GM19240 (cell line): ENCODE data around the gene GPR161.
"Not testable (repeated sequence)": the region's sequence is repeated elsewhere in the genome, so short reads cannot be mapped to it uniquely, and the experiment has no call there.

ENCODE experiments used
- DNase-seq: peaks from one replicate; pipeline ENCODE4 v3.0.0; 2011; ENCODE audit warnings: low spot score; ENCODE audit not compliant: insufficient read length

Gene GPR161

DNA sequence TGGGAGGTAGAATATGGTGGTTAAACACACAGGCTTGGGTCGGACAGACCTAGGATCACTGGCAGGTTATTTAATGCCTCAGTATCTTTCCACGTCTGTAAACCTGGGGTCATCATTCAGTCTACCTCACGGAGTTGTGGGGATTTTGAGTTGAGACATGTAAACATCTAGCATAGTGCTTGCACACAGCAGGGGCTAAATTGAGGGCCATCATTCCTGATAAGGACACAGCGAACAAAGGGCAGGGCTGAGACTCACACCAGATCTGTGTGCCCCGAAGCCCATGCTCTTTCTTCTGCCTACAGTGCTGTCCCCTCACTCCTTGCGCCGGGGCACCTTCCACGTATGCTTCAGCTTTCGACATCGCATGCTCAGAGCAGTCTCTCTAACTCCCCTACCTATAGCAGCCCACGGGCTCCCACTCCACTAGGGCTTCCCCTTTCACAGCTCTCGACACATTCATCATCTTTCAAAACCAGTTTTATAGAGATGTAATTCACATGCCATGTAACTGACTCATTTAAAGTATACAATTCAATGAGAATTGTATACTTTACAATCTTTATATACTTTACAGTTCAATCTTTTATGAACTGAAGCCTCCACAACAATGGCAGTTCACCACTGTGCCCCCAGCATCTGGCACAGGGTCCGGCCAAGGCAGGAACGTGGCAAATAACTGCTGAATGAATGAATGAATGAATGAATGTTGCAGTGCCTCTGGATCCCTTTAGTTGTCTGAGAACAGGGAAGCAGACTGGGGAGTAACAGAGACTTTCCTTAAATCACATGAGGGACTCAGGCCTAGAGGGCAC lies 48.0 kb downstream of the GPR161 start:
- no peak for DNase-seq

DNA sequence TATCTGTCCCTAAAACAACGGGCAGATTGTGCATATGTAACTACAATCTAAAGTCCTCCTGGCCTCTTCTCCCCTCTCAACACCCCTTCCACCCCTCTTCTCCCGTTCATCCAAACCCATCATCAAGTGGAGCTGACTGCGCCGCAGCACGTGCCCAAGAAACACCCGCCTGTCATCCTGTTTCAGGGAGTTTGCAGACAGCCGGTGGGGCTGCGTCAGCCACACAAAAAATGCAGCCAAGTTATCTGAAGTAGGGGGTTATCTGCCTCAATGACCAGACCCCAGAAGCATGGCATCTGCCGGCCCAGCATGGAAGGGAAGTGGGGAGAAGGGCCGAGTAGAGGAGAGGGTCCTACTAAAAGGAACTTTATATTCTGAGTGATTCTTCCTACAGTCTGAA lies 49.0 kb downstream of the GPR161 start:
- no peak for DNase-seq

DNA sequence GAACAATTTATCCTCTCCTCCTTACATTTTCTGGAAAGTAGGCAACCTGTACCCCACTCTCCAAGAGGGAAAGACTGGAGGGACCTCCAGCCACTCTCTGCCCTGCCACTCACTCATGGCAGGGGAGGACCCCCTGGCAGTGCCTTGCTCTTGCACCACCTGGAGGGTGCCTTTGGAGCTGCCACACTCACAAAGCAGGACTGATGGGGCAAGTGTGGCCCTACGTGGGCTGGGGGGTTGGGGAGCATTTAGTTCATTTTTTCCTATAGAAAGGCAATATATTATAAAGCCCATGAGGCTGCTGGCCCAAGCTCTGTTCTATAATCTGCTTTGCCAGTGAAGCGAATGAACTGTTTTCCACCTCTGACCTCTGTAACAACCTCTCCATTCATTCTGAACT lies 50.3 kb downstream of the GPR161 start:
- DNase-seq, result no peak

DNA sequence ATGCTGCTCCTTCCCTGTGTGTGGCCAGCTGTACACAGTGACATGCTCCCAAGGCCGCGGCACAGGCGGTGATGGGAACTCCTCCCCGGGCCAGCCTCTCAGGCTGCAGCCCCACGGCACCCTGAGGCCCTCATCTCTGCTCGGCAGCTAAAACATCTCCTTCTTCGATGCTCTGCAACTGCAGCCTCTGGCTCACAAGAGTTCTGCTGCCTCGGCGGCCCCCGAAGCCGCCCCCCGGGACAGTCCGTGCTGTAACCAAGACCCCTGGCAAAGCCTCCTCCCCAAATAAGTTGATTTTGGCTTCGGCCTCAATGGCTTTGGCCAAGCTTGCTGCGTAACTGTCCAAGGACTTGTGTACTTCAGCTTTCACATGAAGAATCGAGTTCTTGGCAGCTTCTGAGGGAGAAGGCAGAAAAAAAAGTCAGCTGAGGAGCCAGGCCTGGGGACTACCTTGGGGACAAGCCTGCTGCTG lies 51.3 kb downstream of the GPR161 start:
- DNase-seq, result no peak

DNA sequence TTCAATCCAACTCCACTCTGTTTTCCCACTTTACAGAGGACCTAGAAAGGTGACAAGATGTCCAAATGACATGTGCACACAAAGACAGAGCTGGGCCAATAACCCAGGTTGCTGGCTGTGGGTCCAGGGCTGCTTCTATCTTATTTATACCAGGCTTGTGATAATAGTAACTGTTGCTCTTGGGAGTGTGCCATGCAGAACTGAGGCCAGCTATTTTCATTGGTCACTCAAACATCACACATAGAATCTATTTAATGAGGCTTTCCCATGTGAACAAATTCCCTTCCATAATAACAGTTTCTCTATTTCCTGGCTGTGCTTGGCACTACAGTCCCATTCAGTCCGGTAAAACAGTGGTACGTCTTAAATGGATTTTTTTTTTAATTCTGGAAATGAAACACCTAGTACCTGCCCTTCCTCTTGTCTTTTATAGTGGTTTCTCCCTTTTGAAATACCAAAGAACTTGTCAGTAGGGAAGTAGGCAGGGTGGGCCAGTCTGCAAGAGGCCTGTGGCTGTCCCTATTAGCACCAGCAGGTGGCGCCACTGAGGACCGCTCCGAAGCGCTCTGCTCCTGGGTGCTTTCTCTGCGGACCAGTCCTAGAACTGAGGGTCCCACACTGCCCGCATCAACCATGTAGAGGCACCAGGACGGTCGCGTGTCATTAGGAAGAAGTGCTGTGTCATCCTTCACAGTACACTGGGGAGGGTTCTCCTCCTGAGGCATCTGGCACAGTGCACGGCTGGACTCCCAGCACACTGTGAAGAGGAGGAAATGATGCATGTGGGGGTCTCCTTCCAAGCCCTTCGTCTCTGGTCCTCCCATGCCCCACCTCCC lies 52.1 kb downstream of the GPR161 start:
- peak; percentile 45 for DNase-seq

DNA sequence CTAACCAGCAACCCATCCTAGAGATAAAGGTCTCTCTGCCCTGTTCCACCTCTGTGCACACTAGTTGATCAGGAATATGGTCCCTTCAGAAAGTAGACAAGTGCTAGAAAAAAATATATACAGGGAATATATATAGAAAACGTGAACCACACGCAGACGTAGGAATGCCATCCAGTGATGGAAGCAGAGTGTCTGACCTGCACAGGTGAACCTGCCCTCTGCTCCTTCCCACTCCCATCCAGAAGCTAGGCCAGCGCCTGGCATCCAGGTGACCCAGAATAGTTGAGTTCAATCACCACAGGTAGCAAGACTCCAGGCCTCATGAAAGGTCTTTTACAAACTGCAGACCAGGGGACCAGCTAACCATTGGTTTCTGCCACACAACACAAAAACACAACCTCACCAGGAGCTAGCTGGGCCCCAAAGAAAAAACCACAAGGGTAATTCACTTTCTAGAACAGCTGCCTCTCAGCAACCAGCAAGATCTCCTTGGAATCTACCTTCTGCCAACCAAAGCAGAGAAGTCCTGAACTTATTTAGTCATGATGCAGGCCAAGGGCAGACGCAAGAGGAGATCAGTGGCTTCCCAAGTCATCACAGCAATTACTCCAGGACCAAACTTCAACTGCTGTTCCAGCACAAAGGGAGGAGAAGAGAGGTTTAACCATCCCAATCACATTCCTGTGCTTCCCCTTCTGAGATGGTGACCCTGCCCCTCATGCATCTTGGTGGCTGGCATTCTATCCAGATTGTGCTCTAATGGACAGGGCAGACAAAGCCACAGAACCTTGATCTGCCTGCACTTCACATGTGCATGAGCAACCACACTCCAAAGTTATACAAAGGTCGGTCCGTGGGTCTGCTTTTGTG lies 53.0 kb downstream of the GPR161 start:
- no peak for DNase-seq

DNA sequence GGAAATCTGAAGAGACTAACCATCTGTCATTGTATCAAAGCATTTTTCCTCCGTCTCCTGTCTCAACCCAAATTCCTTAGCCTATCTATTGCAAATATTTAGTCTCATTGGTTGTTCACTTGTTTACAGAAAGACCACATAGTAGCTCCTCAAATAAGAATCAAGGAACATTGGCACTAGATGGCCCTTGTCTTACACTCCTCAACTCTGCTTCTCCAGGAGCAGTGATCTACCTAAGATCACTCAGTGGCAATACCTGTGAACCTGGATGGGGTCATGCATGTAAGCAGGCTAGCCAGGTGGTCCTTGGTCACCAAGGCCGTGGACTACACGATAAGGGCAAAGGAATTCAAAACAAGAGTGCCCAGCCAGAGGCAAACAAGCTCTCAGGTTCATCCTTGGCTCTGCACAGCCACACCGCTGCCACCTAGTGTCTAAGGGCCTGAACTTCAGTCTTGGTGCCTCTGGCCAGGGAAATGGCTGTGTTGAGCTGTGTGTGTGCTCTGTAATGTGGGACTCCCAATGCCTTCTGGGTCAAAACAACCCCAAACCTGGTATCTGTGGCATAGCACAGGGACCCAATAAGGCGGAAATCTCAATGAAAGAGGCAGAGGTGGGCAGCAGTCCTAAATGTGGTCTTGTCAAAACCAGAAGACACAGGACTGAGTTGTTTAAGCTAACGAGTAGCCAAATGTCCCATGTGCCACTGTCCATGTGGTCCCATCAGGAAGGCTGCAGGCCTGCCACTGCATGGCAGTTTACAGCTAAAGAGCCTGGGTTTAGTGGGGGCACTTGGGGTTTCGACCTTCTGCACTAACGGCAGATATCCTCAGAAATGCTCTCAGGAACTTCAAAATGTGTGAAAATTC lies 54.5 kb downstream of the GPR161 start:
- DNase-seq, result peak; percentile 62

DNA sequence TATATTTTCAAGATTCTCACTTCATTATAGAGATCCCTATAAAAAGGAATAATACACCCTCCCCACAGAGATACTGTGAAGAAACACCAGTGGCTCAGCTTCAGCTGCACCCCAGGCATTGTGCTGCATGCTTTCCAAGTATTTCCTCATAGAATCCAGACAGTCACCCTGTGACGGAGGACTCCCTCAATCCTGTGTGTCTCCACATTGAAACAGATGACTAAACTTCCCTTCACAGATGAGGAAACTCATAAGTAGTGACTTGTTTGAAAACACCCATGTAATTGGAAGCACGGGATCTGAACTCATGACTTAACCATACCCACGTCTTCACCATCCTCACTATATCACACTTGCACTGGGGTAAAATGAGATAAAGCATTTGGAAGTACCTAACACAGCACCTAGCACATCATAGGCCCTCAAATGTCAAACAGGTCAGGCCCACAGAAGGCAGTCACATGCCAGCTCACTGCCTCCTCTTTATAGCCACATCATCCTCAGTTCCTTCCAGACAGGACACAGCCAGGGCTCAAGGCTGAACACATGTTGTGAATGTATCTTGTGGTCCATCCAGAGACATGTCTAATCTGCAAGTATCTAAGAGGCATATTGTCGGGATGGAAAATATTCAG lies 55.2 kb downstream of the GPR161 start:
- no peak for DNase-seq

DNA sequence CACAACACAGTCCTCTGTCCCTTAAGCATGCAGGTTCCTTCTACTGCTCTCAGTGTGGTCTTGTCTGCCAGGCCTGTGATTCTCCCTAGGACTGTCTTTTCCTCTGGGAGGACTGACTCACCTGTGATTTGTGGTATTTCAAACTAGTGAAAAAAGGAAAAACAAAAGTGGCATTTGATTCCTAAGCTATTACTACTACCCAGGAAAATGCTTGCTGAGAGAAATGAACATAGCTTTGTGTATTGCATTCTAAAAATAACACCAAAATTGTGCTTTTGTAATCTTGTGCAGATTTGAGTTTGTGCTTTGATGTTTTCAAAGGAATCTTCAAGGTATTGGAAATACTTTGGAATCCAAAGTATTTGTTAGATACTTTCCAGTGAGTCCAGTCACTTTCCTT lies 57.0 kb downstream of the GPR161 start:
- no peak for DNase-seq

DNA sequence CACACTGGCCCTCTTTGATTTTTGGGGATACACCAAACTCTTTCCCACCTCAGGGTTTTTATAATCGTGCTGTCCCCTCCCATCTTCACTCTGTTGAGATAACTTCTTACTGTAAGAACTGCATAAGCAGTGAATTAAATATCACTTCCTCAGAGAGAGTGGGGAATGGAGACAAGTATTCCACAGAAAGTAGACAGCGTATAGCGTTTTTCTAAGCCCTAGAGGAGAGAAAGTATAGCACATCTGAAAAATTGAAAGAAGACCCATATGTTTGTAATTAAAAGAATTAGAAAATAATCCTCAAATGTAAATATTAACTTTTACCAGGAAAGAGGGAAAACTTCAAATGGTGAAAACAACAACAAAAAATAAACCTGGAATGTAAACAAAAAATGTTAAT lies 67.3 kb downstream of the GPR161 start:
- no peak for DNase-seq

DNA sequence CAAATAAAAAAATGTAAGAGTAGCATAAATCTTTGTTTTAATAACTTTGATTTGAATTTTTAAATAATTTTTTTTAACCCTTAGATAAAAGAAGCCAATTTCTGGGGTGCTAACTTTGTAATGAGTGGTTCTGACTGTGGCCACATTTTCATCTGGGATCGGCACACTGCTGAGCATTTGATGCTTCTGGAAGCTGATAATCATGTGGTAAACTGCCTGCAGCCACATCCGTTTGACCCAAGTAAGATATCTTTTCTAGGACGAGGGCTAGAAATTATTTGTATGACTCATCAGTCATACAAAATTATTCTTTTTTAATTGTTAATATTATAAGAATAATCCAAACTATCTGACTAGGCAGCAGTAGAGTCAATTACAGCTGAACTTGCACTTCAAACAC lies 71.2 kb downstream of the GPR161 start:
- no peak for DNase-seq

DNA sequence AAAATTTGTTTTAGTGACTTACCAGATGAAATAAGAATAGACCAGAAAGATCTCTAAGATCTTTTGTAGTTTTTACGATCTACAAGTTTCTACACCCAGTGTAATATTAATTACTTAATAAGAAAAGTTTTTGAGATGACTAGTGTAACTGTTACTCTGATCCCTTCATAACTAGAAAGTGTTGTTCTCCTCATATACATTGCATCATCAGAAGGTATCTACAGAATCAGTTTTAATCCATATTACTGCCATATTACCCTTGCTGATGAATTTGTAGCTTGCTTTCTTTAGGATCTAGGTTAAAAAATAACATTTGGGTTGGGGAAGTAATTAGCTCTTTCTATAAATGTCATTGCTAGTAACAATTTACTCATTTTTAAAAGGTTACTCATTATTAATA lies 72.5 kb downstream of the GPR161 start:
- DNase-seq, result no peak

DNA sequence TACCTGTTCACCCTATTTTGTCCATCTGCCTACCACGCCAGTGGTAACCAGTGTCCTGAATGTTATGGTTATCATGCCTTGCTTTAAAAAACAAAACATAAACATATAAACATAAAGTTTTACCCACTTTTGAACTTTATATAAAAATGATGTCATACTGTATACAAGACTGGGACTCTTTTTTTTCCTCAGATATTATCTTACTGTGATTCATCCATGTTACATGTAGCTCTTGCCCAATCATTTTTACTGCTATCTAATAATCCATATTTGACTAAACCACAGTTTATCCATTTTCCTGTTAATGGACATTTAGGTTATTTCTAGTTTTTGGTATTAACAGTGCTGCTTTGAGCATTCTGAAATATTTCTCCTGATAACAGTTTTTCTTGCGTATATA lies 78.8 kb downstream of the GPR161 start:
- DNase-seq, result no peak

DNA sequence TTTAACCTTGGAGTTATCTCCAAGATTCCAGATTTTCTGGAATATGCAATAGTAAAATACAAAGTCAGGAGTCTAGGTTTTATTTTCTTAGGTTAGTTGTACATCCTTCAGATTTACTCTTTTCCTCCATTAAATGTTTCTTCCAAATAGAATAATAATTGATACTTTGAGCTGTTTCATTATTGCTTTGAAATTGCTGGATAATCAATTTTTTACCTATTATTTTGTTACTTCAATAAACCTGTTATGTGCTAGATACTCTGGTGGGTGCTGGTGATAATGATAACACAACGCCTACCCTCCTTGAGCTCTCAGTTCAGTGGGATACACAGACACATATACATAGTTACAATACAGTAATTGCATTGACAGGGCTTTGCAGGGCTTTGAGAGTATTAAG lies 79.4 kb downstream of the GPR161 start:
- DNase-seq, result no peak

DNA sequence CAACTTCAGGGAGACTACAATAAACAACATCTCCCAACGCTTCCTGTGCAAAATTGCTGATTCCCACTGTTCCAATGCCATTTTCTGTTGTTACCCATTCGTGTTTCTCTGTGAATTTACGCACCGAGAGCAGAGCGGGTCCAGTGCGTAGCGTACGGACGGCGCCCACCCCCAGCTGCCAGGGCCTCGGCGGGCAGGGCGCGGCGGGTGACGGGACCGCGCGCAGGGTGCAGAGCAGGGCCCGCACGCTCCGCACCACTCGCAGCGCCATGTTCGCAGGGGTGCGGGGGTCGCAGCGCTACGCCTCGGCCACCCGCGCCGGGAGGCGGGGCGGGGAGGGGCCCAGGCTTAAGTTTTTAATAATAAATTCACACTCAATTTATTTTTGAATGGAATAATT lies 80.6 kb downstream of the GPR161 start:
- DNase-seq, result not testable (repeated sequence)

DNA sequence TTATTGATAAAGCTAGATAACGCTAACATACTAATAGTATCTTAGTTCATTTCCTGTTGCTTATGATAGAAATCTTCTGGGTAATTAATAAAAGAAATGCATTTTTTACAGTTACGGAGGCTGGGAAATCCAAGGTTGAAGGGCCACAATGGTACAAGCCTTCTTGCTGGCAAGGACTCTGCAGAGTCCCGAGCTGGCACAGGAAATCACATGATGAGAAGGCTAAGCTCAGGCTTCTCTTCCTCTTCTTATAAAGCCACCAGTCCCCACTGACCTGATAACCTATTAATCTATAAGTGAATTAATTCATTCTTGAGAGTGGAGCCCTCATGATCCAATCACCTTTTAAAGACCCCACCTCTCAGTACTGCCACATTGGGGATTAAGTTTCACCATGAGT lies 82.6 kb downstream of the GPR161 start:
- no peak for DNase-seq

DNA sequence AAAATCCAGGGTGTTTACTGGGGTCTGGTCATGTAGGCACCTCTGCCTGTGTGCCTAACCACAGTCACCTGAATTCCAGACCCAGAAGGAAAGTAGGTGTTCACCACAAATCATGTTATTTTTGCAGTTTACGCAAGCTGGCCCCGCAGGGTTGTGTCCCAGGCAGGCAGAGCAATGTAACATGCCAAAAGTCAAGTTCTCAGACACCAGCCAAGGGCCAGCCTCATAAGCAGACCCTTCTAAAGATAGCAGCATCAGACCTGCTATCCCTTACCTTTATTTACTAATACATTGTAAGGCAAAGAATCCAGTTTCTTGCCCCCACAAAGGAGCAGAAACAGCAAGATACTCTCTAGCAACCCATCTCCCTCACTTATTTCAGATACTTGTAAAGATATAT lies 83.0 kb downstream of the GPR161 start:
- no peak for DNase-seq

DNA sequence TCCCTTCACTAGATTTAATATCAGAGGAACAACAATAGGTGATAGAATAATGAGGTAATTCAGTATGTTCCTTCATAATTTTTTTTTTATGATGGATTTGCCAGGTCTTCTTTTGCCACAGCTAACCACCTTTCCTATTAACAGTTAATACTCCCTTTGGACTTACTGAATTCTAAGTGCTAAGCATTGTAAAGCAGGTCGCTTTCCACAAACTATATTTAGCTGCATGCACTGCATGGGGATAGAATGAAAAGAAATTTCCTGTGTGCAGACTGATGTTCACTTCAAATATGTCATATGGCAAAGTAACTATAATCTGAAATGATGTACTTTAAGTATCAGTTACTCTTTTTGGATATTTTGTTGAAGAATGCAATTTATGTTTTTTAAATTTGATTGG lies 85.8 kb downstream of the GPR161 start:
- DNase-seq, result no peak

DNA sequence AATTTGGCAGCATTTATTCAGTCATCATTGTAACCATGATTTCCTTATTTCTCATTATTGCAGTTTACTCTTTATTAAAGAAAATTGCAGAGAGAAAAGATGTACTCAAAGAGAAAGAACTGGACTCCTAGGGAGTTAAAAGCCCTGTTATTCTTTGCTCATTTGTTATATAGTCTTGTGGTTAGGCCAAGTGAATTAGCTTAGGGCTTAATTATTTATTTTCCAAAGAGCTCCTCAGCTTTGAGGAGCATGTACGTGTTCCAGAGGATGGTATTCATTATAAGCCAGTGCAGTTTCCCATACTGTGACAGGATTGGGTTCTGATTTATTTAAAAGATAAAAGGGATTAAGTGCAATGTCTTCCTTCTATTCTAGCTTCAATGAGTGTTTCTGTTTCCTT lies 86.4 kb downstream of the GPR161 start:
- no peak for DNase-seq

DNA sequence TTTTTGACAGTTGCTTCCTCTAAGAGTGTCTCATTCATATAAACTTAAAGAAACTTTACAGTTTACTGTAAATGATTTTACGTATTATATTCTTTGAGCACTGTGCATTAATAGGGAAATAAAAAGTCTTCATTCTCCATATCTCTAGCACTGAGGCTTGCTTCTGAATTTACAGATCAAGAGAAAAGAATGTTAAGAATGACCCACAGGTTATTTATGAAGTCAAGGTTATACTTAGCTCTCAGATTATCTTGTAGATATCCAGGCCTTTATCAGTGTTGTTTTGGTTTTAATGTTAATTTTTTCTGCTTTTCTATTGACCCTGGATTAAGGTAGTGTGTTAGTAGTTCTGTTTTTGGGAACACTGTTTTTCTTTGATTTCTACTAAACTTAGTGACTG lies 91.4 kb downstream of the GPR161 start:
- DNase-seq, result no peak
